K562 (cell line): ENCODE results near the gene MYBPHL. TPM values are rescaled to one million over a fixed set of nuclear protein-coding genes. Genes with fewer than 3 reads are reported as not detected.

Source experiments
- ATAC-seq: fragments of 200-7000 bp; cut with Tn5 transposase; 3 replicates; pipeline ENCODE4 v1.9.1; 2020; ENCODE audit warnings: moderate library complexity
- BruUV-seq: library from RNA; stranded (reverse); fragments of 400-500 nt; replicated peaks from 2 replicates; lab custom pipeline; 2021; lab: Mats Ljungman, UMichigan
- CTCF ChIA-PET: fragments of 300-600 bp; formaldehyde crosslinking; extraction: SDS; loops from one replicate; lab custom pipeline; 2021; ENCODE audit warnings: low intra/inter-chr PET ratio; lab: Yijun Ruan, JAX
- POLR2A ChIA-PET: fragments of 300-600, 350-650 bp; sonication (Branson Sonifier 250); formaldehyde crosslinking; extraction: SDS; loops from one replicate; lab custom pipeline; 2021; ENCODE audit warnings: antibody characterized with exemption, inconsistent platforms; lab: Yijun Ruan, JAX
- DNase-seq, 4 experiments: peaks; one replicate each; pipeline versions ENCODE4 v3.0.0 to v3.0.0-alpha.2; 2011 to 2018; ENCODE audit warnings: low spot score in 3 of 4, mixed read lengths in 3 of 4; ENCODE audit errors: extremely low read depth in 1 of 4
- FAIRE-seq: peaks from 2 replicates; lab custom pipeline; 2011; peaks lifted over from hg19 to GRCh38; lab: Jason Lieb, UNC
- H2AFZ ChIP-seq: 2 replicates; pipeline ENCODE4 v1.6.0; 2011; ENCODE audit warnings: low read depth, low read length, control low read depth, inconsistent platforms
- H3K27ac ChIP-seq: fragments of 200-600 bp; 3 replicates; pipeline ENCODE4 v1.8.0; 2011; ENCODE audit warnings: low read depth, mild to moderate bottlenecking, control low read depth, inconsistent platforms, low read length, moderate library complexity, mixed read lengths; ENCODE audit errors: extremely low read depth
- H3K27me3 ChIP-seq, 2 experiments: fragments of 300-600 bp in 1 of 2; 2 replicates in 1 of 2; 3 replicates in 1 of 2; pipeline versions ENCODE4 v1.6.0 to v1.8.0; 2011; ENCODE audit warnings: inconsistent platforms in 2 of 2, low read length in 2 of 2, mild to moderate bottlenecking in 1 of 2, mixed read lengths in 1 of 2, moderate library complexity in 1 of 2; ENCODE audit not compliant: control insufficient read depth in 2 of 2, insufficient read depth in 2 of 2
- H3K36me3 ChIP-seq: fragments of 300-600 bp; 3 replicates; pipeline ENCODE4 v1.8.0; 2011; ENCODE audit warnings: mild to moderate bottlenecking, low read length, inconsistent platforms; ENCODE audit not compliant: control insufficient read depth, insufficient read depth
- H3K4me1 ChIP-seq, 2 experiments: fragments of 200-600 bp in 1 of 2; replicated peaks in 1 of 2; 2 replicates in 1 of 2; 3 replicates in 1 of 2; pipeline versions ENCODE4 v1.5.1 to v1.8.0; 2011; ENCODE audit warnings: inconsistent platforms in 2 of 2, low read length in 2 of 2, mild to moderate bottlenecking in 1 of 2, mixed read lengths in 1 of 2, moderate library complexity in 1 of 2; ENCODE audit not compliant: control insufficient read depth in 2 of 2, insufficient read depth in 2 of 2
- H3K4me2 ChIP-seq: 2 replicates; pipeline ENCODE4 v1.6.1; 2011; ENCODE audit warnings: low read length, control low read depth, inconsistent platforms, mixed read lengths; ENCODE audit not compliant: insufficient read depth
- H3K4me3 ChIP-seq: fragments of 200-600 bp; sonication (generic), shearing (Covaris generic); 2 replicates; pipeline ENCODE4 v1.5.1; 2016; ENCODE audit warnings: control low read depth, inconsistent platforms
- H3K79me2 ChIP-seq: fragments of 200-600 bp; 3 replicates; pipeline ENCODE4 v1.8.0; 2011; ENCODE audit warnings: low read length, inconsistent platforms; ENCODE audit not compliant: control insufficient read depth, insufficient read depth
- H3K9ac ChIP-seq, 2 experiments: 2 replicates each; pipeline versions ENCODE4 v1.6.0 to v1.6.1; 2011; ENCODE audit warnings: low read depth in 2 of 2, low read length in 2 of 2, control low read depth in 1 of 2, inconsistent platforms in 1 of 2, mild to moderate bottlenecking in 1 of 2, mixed read lengths in 1 of 2; ENCODE audit not compliant: insufficient read depth in 1 of 2
- H3K9me1 ChIP-seq: one replicate; pipeline ENCODE4 v1.6.0; 2011; ENCODE audit warnings: inconsistent platforms, mild to moderate bottlenecking, low read length, moderate library complexity; ENCODE audit not compliant: control insufficient read depth, insufficient read depth
- H3K9me3 ChIP-seq: replicated peaks from 2 replicates; pipeline ENCODE4 v1.5.1; 2011; ENCODE audit warnings: low read depth, low read length, inconsistent platforms; ENCODE audit not compliant: control insufficient read depth, insufficient read depth
- H4K20me1 ChIP-seq: replicated peaks from 2 replicates; pipeline ENCODE4 v1.6.1; 2011; ENCODE audit warnings: low read length, inconsistent platforms, mixed read lengths; ENCODE audit not compliant: control insufficient read depth, insufficient read depth
- BCLAF1 ChIP-seq, 2 experiments: fragments of 450-650 bp in 1 of 2; IDR thresholded peaks; 2 replicates each; pipeline ENCODE4 v1.6.1; 2011 to 2017; ENCODE audit warnings: low read depth in 2 of 2, antibody characterized with exemption in 1 of 2, borderline replicate concordance in 1 of 2, low read length in 1 of 2, mild to moderate bottlenecking in 1 of 2, mixed read lengths in 1 of 2; ENCODE audit not compliant: control insufficient read depth in 1 of 2
- CCNT2 ChIP-seq: IDR thresholded peaks from 2 replicates; pipeline ENCODE4 v1.6.1; 2011; ENCODE audit warnings: borderline replicate concordance, low read depth, mild to moderate bottlenecking, moderate library complexity, mixed read lengths, low read length; ENCODE audit not compliant: insufficient read length; ENCODE audit errors: extremely low read depth
- CSDE1 ChIP-seq, 2 experiments: fragments of 450-650 bp; IDR thresholded peaks; 2 replicates each; pipeline ENCODE4 v1.6.1; 2016; ENCODE audit warnings: mild to moderate bottlenecking in 1 of 2
- KLF13 ChIP-seq: fragments of 450-650 bp; IDR thresholded peaks from 2 replicates; pipeline ENCODE4 v1.6.1; 2016; ENCODE audit warnings: missing genetic modification characterization, low read depth, mild to moderate bottlenecking, missing compliant biosample characterization, moderate library complexity, borderline replicate concordance
- NCOA6 ChIP-seq: fragments of 450-650 bp; IDR thresholded peaks from 2 replicates; pipeline ENCODE4 v1.6.1; 2017; ENCODE audit warnings: mild to moderate bottlenecking
- NFATC3 ChIP-seq: fragments of 450-650 bp; IDR thresholded peaks from 2 replicates; pipeline ENCODE4 v1.6.1; 2017; ENCODE audit warnings: mild to moderate bottlenecking
- NR2F6 ChIP-seq: fragments of 450-650 bp; formaldehyde crosslinking; IDR thresholded peaks from 2 replicates; pipeline ENCODE4 v1.4.0; 2020; ENCODE audit warnings: mild to moderate bottlenecking
- POLR2AphosphoS2 ChIP-seq: IDR thresholded peaks from 2 replicates; pipeline ENCODE4 v1.6.1; 2012; ENCODE audit warnings: low read length, improper control_type of control experiment
- RHOXF2B ChIP-seq: fragments of 250-450 bp; sonication (Bioruptor Pico); conservative IDR thresholded peaks from 2 replicates; pipeline ENCODE4 v1.5.1; 2021
- ZBED1 ChIP-seq: IDR thresholded peaks from 2 replicates; pipeline ENCODE4 v1.6.1; 2014
- ZKSCAN8 ChIP-seq: fragments of 200-800 bp; sonication (Bioruptor generic); IDR thresholded peaks from 2 replicates; pipeline ENCODE4 v1.6.1; 2016; ENCODE audit warnings: missing genetic modification characterization, missing compliant biosample characterization
- WGBS: fragments of 100-300 bp; shearing (Covaris generic); methylation state at CpG from one replicate; pipeline ENCODE4 v1.1.6; 2016; ENCODE audit warnings: low coverage, mixed read lengths; ENCODE audit not compliant: insufficient coverage; ENCODE audit errors: missing lambda C conversion rate; 5-methylcytosine and 5-hydroxymethylcytosine counted together
- in situ Hi-C: fragments of 300-500 bp; cut with MboI; formaldehyde crosslinking; loops from 4 replicates; pipeline ENCODE4 v1.15.0; 2018; ENCODE audit warnings: inconsistent platforms, mixed read lengths
- intact Hi-C: fragments of 100-400 bp; cut with micrococcal nuclease; formaldehyde crosslinking; loops from 2 replicates; pipeline ENCODE4 v1.14.2; 2022
- polyA plus RNA-seq, 8 experiments: library from polyadenylated mRNA; depleted of rRNA in 4 of 8; stranded (reverse) in 5 of 8; unstranded in 3 of 8; fragments of >200 nt; fragmentation: Nextera tagmentation in 2 of 8; fragmentation: Illumina TruSeq in 1 of 8; extraction: Ambion mirVana in 2 of 8; extraction: Trizol in 1 of 8; gene quantifications; 2 replicates each; pipeline versions ENCODE4 v1.2.1 to v1.2.3, GENCODE V29; 2011 to 2014; ENCODE audit warnings: inconsistent platforms in 1 of 8, missing spikeins in 1 of 8
- total RNA-seq, 7 experiments: library from RNA; depleted of rRNA in 6 of 7; stranded (reverse); fragments of >200 nt in 6 of 7; fragmentation: Illumina TruSeq in 2 of 7; extraction: Trizol in 2 of 7; gene quantifications; 2 replicates each; pipeline versions ENCODE4 v1.2.1 to v1.2.3, GENCODE V29; 2011 to 2021; ENCODE audit warnings: low replicate concordance in 1 of 7
- TF ChIP-seq, protein P1 (sequence below): sonication (generic); formaldehyde crosslinking; IDR thresholded peaks from 2 replicates; pipeline ENCODE4 v1.8.0; 2022; ENCODE audit warnings: mild to moderate bottlenecking, missing genetic modification reagents

The MYBPHL gene
- total and polyA plus RNA-seq, 9 of the 15 experiments (the other 6 are each of a cell fraction or from before 2014, with no cell fraction given), result 0.20 to 1.9 (median 0.33) TPM

- BruUV-seq, result no TSS peak
Measured at GRCh38 chr1:109248444-109248796, 58.4 kb downstream of the MYBPHL start.

More at GRCh38 chr1:109248444-109248796, 58.4 kb downstream of the MYBPHL start:
- Histone ChIP-seq H3K9me1 (no peaks in the 10 kb centered on the region), H3K4me2 (no peak overlapping the region), H3K9ac (no peak overlapping the region), H3K9me3 (no peaks in the 10 kb centered on the region), H4K20me1 (no peaks in the 10 kb centered on the region), H2AFZ (peak overlapping the region; percentile 84), H3K79me2 (peaks cover 10% of the 10 kb centered on the region; the same call in 2 of the 3 replicates), H3K36me3 (peaks cover 6% of the 10 kb centered on the region; the same call in 1 of the 3 replicates), H3K4me1 (peaks cover 13 to 47% of the 10 kb centered on the region in 2 experiments), H3K27ac (no peak overlapping the region), H3K4me3 (no peak overlapping the region), H3K27me3 (no peaks in the 10 kb centered on the region)
- FAIRE-seq (no peak), ATAC-seq (no peak), DNase-seq (no peak)
- WGBS, result 95% methylated on average over 7 of the region's 7 CpGs
- POLR2A ChIA-PET, result interaction anchor here (3.2 to 3.6 kb wide), 2 partner anchors 8 to 12 kb away, joined by 19 to 24 read pairs; no protein-coding TSS in a partner anchor
- TF ChIP-seq CSDE1 (IDR thresholded peaks at IDR 0.05), result no peak
- TF ChIP-seq KLF13, result no peak
- TF ChIP-seq NCOA6, result no peak
- no peak for TF ChIP-seq BCLAF1 (IDR thresholded peaks at IDR 0.05; ENCODE audit: borderline replicate concordance in 1 of 2, control insufficient read depth in 1 of 2, low read depth in 2 of 2, low read length in 1 of 2)
- no peak for TF ChIP-seq NR2F6 (CRISPR knock-in tag)
- TF ChIP-seq ZKSCAN8 (CRISPR knock-in tag), result no peak
- TF ChIP-seq NFATC3, result no peak
- no peak for TF ChIP-seq ZBED1
- TF ChIP-seq, protein P1, sequence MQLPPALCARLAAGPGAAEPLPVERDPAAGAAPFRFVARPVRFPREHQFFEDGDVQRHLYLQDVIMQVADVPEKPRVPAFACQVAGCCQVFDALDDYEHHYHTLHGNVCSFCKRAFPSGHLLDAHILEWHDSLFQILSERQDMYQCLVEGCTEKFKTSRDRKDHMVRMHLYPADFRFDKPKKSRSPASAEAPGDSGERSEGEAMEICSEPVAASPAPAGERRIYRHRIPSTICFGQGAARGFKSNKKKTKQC (CRISPR knock-in tag), result no peak
- TF ChIP-seq RHOXF2B (CRISPR knock-in tag), result no peak
- no peak for TF ChIP-seq POLR2AphosphoS2
- TF ChIP-seq CCNT2, result no peak
- intact Hi-C loops, result no loop called here
- in situ Hi-C loops, result no loop called here
- CTCF ChIA-PET, result no interaction called here
